Gastroesophageal sphincter (tissue), 3 donors: ENCODE results near the gene ARFGAP1.

Experiments used
- EP300 ChIP-seq: sonication (generic); formaldehyde crosslinking; IDR thresholded peaks from one replicate; pipeline ENCODE4 v1.6.1; 2017; ENCODE audit warnings: antibody characterized with exemption, mild to moderate bottlenecking
- POLR2A ChIP-seq, 2 donors: fragments of 450-650 bp; IDR thresholded peaks; one replicate each; pipeline ENCODE4 v1.6.1; 2017; ENCODE audit warnings: antibody characterized with exemption in 2 of 2, mild to moderate bottlenecking in 2 of 2, moderate library complexity in 1 of 2
- POLR2AphosphoS5 ChIP-seq: sonication (generic); formaldehyde crosslinking; IDR thresholded peaks from one replicate; pipeline ENCODE4 v1.6.1; 2017; ENCODE audit warnings: antibody characterized with exemption
- TF ChIP-seq, protein P1 (sequence below), 4 experiments: fragments of 200-600 bp in 2 of 4; fragments of 450-650 bp in 2 of 4; sonication (generic) in 1 of 4; IDR thresholded peaks; one replicate each; pipeline ENCODE4 v1.5.1; 2017 to 2019; ENCODE audit warnings: antibody characterized with exemption in 4 of 4, mild to moderate bottlenecking in 2 of 4, moderate library complexity in 2 of 4

DNA sequence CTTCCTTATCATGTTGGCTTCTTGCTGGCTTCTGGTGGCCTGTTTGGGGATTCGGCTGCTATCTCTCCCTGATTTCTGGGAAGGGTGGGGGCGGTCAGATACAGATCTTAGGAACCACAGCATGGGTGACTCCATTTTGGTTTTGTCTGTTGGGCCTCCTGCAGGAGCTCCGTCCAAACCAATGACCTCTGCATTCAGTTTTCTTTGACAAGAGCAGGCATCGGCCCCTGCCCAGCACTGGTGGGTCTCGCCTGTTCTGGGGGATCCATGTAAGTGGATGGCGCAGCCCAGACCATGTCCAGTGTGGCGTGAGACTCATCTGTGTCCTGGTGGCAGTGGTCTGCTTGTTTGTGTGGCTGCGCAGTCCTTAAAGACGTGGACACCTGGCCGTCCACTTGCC lies 8.6 kb upstream of the ARFGAP1 start:
- TF ChIP-seq, protein P1, sequence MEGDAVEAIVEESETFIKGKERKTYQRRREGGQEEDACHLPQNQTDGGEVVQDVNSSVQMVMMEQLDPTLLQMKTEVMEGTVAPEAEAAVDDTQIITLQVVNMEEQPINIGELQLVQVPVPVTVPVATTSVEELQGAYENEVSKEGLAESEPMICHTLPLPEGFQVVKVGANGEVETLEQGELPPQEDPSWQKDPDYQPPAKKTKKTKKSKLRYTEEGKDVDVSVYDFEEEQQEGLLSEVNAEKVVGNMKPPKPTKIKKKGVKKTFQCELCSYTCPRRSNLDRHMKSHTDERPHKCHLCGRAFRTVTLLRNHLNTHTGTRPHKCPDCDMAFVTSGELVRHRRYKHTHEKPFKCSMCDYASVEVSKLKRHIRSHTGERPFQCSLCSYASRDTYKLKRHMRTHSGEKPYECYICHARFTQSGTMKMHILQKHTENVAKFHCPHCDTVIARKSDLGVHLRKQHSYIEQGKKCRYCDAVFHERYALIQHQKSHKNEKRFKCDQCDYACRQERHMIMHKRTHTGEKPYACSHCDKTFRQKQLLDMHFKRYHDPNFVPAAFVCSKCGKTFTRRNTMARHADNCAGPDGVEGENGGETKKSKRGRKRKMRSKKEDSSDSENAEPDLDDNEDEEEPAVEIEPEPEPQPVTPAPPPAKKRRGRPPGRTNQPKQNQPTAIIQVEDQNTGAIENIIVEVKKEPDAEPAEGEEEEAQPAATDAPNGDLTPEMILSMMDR (IDR thresholded peaks at IDR 0.05): no peak
- TF ChIP-seq POLR2A (IDR thresholded peaks at IDR 0.05) (no peak), EP300 (no peak), POLR2AphosphoS5 (no peak)
